HepG2 (cell line): ENCODE data around the gene SLC25A10. TPM values are rescaled to one million over a fixed set of nuclear protein-coding genes. Genes with fewer than 3 reads are reported as not detected.
A peak's percentile ranks its signal among the peaks of the same experiment; 100 is the strongest.

Source experiments
- MBD4 ChIP-seq: IDR thresholded peaks from 2 replicates; pipeline ENCODE4 v1.6.1; 2012; ENCODE audit warnings: low read length, inconsistent platforms, borderline replicate concordance
- PRPF4 ChIP-seq: fragments of 200-400 bp; formaldehyde crosslinking; IDR thresholded peaks from 2 replicates; pipeline ENCODE4 v1.6.1; 2016; ENCODE audit warnings: low read length, low read depth; ENCODE audit not compliant: poor library complexity, severe bottlenecking
- RBM22 ChIP-seq: fragments of 200-400 bp; formaldehyde crosslinking; optimal IDR thresholded peaks from 2 replicates; pipeline ENCODE3; 2017; ENCODE audit warnings: mild to moderate bottlenecking, low read length, moderate library complexity
- RBM39 ChIP-seq: fragments of 200-400 bp; formaldehyde crosslinking; IDR thresholded peaks from one replicate; pipeline ENCODE4 v1.6.1; 2018; ENCODE audit warnings: antibody characterized with exemption, mild to moderate bottlenecking, low read depth, low read length; ENCODE audit not compliant: poor library complexity, severe bottlenecking
- REL ChIP-seq: sonication (generic); formaldehyde crosslinking; conservative IDR thresholded peaks from 2 replicates; pipeline ENCODE4 v1.8.0; 2022; ENCODE audit warnings: mild to moderate bottlenecking, missing genetic modification reagents, moderate library complexity
- RNF2 ChIP-seq: fragments of 450-650 bp; conservative IDR thresholded peaks from 2 replicates; pipeline ENCODE4 v1.6.1; 2016; ENCODE audit warnings: low read depth
- ZFAT ChIP-seq: sonication (generic); formaldehyde crosslinking; conservative IDR thresholded peaks from 2 replicates; pipeline ENCODE4 v1.8.1; 2023; ENCODE audit warnings: missing genetic modification reagents, inconsistent platforms
- ZIK1 ChIP-seq: sonication (generic); formaldehyde crosslinking; IDR thresholded peaks from 2 replicates; pipeline ENCODE4 v1.5.0; 2020; ENCODE audit warnings: mild to moderate bottlenecking, low read depth, missing genetic modification reagents, borderline replicate concordance
- ZNF329 ChIP-seq: sonication (generic); formaldehyde crosslinking; IDR thresholded peaks from 2 replicates; pipeline ENCODE4 v1.9.0; 2021; ENCODE audit warnings: low read depth, mild to moderate bottlenecking, missing genetic modification reagents
- ZNF431 ChIP-seq: sonication (generic); formaldehyde crosslinking; IDR thresholded peaks from 2 replicates; pipeline ENCODE4 v1.9.0; 2022; ENCODE audit warnings: missing genetic modification reagents, low read depth, mild to moderate bottlenecking, borderline replicate concordance
- ZNF484 ChIP-seq: sonication (generic); formaldehyde crosslinking; IDR thresholded peaks from 2 replicates; pipeline ENCODE4 v1.5.1; 2020; ENCODE audit warnings: mild to moderate bottlenecking, low read depth, missing genetic modification reagents, borderline replicate concordance
- ZNF557 ChIP-seq: sonication (generic); formaldehyde crosslinking; IDR thresholded peaks from 2 replicates; pipeline ENCODE4 v1.4.0; 2020; ENCODE audit warnings: missing genetic modification reagents
- ZNF570 ChIP-seq: sonication (generic); formaldehyde crosslinking; IDR thresholded peaks from 2 replicates; pipeline ENCODE4 v1.4.0; 2020; ENCODE audit warnings: mild to moderate bottlenecking, missing genetic modification reagents, borderline replicate concordance
- ZNF788 ChIP-seq: sonication (generic); formaldehyde crosslinking; IDR thresholded peaks from 2 replicates; pipeline ENCODE4 v1.5.0; 2020; ENCODE audit warnings: mild to moderate bottlenecking, missing genetic modification reagents, borderline replicate concordance
- ZNF816 ChIP-seq: sonication (generic); formaldehyde crosslinking; IDR thresholded peaks from 2 replicates; pipeline ENCODE4 v1.8.0; 2022; ENCODE audit warnings: missing genetic modification reagents, mild to moderate bottlenecking, borderline replicate concordance
- ZSCAN25 ChIP-seq: sonication (generic); formaldehyde crosslinking; IDR thresholded peaks from 2 replicates; pipeline ENCODE4 v1.8.0; 2022; ENCODE audit warnings: mild to moderate bottlenecking, missing genetic modification reagents
- ZZZ3 ChIP-seq: sonication (generic); formaldehyde crosslinking; IDR thresholded peaks from 2 replicates; pipeline ENCODE4 v1.4.0; 2020; ENCODE audit warnings: missing genetic modification reagents, mild to moderate bottlenecking, borderline replicate concordance
- polyA plus RNA-seq, 8 experiments: library from polyadenylated mRNA; depleted of rRNA in 3 of 8; stranded (reverse) in 7 of 8; unstranded in 1 of 8; fragments of >200 nt; fragmentation: Illumina TruSeq in 4 of 8; extraction: Trizol in 4 of 8; gene quantifications; 2 replicates each; pipeline versions ENCODE4 v1.2.1 to v1.2.3, GENCODE V29; 2011 to 2016; ENCODE audit warnings: low read depth in 4 of 8, missing spikeins in 1 of 8, mixed read lengths in 1 of 8; ENCODE audit not compliant: insufficient read depth in 1 of 8
- total RNA-seq, 5 experiments: library from RNA; depleted of rRNA; stranded (reverse); fragments of >200 nt; fragmentation: Illumina TruSeq; extraction: Trizol; gene quantifications; 2 replicates each; pipeline ENCODE4 v1.2.3, GENCODE V29; 2016; ENCODE audit warnings: low read depth in 1 of 5
- TF ChIP-seq, protein P1 (sequence below): sonication (generic); formaldehyde crosslinking; IDR thresholded peaks from 2 replicates; pipeline ENCODE4 v1.4.0; 2020; ENCODE audit warnings: mild to moderate bottlenecking, missing genetic modification reagents
- TF ChIP-seq, protein P2 (sequence below): IDR thresholded peaks from 2 replicates; pipeline ENCODE4 v1.6.1; 2016; ENCODE audit warnings: missing compliant biosample characterization, missing genetic modification reagents, borderline replicate concordance
- TF ChIP-seq, protein P3 (sequence below): sonication (generic); formaldehyde crosslinking; IDR thresholded peaks from 2 replicates; pipeline ENCODE4 v1.4.0; 2020; ENCODE audit warnings: missing genetic modification reagents
- TF ChIP-seq, protein P4 (sequence below): sonication (generic); formaldehyde crosslinking; IDR thresholded peaks from 2 replicates; pipeline ENCODE4 v1.5.1; 2020; ENCODE audit warnings: missing genetic modification reagents, mild to moderate bottlenecking, borderline replicate concordance
- TF ChIP-seq, protein P5 (sequence below): sonication (generic); formaldehyde crosslinking; IDR thresholded peaks from 2 replicates; pipeline ENCODE4 v1.8.1; 2023; ENCODE audit warnings: mild to moderate bottlenecking, moderate library complexity, missing genetic modification reagents

Gene SLC25A10
- total and polyA plus RNA-seq, 2 of the 13 experiments (the other 11 are each of a cell fraction or from before 2014, with no cell fraction given): 46.5 to 140 TPM

DNA sequence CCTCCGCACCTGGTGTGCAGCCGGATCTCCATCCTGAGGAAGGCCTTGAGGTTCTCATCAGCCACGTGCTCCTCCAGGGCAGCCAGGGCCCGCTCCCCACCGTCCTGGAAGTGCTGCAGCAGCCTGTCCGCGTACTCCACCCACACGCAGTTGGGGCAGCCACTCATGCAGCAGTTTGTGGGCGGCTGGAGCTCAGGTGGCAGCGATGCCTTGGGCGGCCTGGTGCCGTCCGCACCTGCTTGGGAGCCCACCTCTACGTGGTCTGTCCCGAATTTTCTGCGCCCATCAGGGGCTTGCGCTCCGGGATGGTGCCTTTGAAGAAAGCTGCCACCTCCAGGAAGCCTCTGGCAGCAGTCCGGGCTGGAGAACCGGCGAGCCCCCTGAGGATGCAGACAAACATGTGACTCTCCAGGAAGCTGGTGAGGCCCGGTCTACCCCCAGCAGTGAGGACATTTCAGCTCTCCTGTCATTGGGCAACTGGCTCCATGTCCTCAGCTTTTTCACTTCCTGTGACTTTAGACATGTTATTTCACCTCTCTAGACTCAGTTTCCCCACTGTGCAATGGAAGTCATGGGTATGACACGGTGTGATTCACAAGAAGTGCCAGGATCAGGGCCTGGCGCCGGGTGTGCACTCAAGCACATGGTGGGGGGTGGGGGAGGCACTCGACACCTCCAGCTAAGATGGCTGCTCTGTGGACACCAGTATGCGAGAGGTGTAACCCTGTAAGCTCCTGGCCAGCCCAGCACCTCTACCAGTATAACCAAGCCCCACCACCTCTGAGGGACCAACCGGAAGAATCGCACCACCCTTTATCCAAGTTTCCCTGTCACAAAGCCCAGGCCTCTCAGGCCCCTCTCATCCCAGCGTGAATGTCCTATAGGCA lies 46.6 kb upstream of the SLC25A10 start (continued):
- TF ChIP-seq ZIK1 (CRISPR knock-in tag): no peak
- TF ChIP-seq, protein P1, sequence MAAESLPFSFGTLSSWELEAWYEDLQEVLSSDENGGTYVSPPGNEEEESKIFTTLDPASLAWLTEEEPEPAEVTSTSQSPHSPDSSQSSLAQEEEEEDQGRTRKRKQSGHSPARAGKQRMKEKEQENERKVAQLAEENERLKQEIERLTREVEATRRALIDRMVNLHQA (CRISPR knock-in tag): no peak
- TF ChIP-seq, protein P2, sequence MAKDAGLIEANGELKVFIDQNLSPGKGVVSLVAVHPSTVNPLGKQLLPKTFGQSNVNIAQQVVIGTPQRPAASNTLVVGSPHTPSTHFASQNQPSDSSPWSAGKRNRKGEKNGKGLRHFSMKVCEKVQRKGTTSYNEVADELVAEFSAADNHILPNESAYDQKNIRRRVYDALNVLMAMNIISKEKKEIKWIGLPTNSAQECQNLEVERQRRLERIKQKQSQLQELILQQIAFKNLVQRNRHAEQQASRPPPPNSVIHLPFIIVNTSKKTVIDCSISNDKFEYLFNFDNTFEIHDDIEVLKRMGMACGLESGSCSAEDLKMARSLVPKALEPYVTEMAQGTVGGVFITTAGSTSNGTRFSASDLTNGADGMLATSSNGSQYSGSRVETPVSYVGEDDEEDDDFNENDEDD (CRISPR knock-in tag): peak; percentile 52; the same call in 1 of the 2 replicates
- TF ChIP-seq RBM39: peak; percentile 63
- TF ChIP-seq, protein P3, sequence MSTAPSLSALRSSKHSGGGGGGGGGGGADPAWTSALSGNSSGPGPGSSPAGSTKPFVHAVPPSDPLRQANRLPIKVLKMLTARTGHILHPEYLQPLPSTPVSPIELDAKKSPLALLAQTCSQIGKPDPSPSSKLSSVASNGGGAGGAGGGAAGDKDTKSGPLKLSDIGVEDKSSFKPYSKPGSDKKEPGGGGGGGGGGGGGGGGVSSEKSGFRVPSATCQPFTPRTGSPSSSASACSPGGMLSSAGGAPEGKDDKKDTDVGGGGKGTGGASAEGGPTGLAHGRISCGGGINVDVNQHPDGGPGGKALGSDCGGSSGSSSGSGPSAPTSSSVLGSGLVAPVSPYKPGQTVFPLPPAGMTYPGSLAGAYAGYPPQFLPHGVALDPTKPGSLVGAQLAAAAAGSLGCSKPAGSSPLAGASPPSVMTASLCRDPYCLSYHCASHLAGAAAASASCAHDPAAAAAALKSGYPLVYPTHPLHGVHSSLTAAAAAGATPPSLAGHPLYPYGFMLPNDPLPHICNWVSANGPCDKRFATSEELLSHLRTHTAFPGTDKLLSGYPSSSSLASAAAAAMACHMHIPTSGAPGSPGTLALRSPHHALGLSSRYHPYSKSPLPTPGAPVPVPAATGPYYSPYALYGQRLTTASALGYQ (CRISPR knock-in tag): no peak
- 0 out of 2 replicates have a peak, but pooled peaks have one; percentile 44 for TF ChIP-seq ZNF329 (CRISPR knock-in tag)
- no peak for TF ChIP-seq PRPF4
- peak; percentile 60 for TF ChIP-seq RBM22
- TF ChIP-seq, protein P4, sequence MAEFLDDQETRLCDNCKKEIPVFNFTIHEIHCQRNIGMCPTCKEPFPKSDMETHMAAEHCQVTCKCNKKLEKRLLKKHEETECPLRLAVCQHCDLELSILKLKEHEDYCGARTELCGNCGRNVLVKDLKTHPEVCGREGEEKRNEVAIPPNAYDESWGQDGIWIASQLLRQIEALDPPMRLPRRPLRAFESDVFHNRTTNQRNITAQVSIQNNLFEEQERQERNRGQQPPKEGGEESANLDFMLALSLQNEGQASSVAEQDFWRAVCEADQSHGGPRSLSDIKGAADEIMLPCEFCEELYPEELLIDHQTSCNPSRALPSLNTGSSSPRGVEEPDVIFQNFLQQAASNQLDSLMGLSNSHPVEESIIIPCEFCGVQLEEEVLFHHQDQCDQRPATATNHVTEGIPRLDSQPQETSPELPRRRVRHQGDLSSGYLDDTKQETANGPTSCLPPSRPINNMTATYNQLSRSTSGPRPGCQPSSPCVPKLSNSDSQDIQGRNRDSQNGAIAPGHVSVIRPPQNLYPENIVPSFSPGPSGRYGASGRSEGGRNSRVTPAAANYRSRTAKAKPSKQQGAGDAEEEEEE (CRISPR knock-in tag): no peak
- no peak for TF ChIP-seq ZNF484 (CRISPR knock-in tag)
- TF ChIP-seq, protein P5, sequence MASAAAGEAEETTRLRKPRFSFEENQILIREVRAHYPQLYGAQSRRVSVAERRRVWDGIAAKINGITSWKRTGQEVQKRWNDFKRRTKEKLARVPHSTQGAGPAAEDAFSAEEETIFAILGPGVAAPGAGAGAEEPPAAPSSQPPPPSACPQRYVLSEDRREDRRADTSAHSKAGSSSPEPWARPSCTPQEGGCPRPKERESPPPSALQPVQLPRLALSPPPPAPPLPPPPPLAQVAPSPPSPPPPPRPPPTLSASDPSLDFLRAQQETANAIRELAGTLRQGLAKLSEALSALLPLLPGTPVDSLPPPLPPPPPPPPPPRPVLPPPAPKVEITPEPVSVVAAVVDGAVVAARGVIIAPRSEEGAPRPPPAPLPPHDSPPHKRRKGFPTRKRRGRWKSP (CRISPR knock-in tag): peak; percentile 22; the same call in 1 of the 2 replicates
- TF ChIP-seq ZNF431 (CRISPR knock-in tag): no peak
- no peak for TF ChIP-seq REL (CRISPR knock-in tag)
- no peak for TF ChIP-seq ZNF557
- TF ChIP-seq ZNF570 (CRISPR knock-in tag): no peak
- no peak for TF ChIP-seq MBD4
- 0 out of 2 replicates have a peak, but pooled peaks have one; percentile 24 for TF ChIP-seq ZNF816
- no peak for TF ChIP-seq ZSCAN25 (CRISPR knock-in tag)
- no peak for TF ChIP-seq ZFAT (CRISPR knock-in tag)
- TF ChIP-seq RNF2: peak; percentile 62; the same call in 1 of the 2 replicates
- no peak for TF ChIP-seq ZNF788
- TF ChIP-seq ZZZ3 (CRISPR knock-in tag): no peak
